ENCODE measurements around the gene OR9Q1. TPM values are rescaled to one million over a fixed set of nuclear protein-coding genes. Genes with fewer than 3 reads are reported as not detected.

The OR9Q1 gene
- total RNA-seq, 1 donor from 2014 or later: not detected

Small RNA genes within 50 kb of the gene (small RNA-seq; reads per million reads assigned to genes)
- not detected for gene RNU6-899P

Other genes starting within 250 kb of the OR9Q1 start
- not detected for gene OR6Q1, start 7.1 kb downstream of the OR9Q1 start, total RNA-seq
- gene OR9I1, start 101.6 kb downstream of the OR9Q1 start, total RNA-seq: not detected
- gene OR9Q2, start 165.2 kb downstream of the OR9Q1 start, total RNA-seq: not detected
- not detected for gene OR1S2, start 180.3 kb downstream of the OR9Q1 start, total RNA-seq
- gene OR1S1, start 188.8 kb downstream of the OR9Q1 start, total RNA-seq: not detected
- not detected for gene OR10Q1, start 205.0 kb downstream of the OR9Q1 start, total RNA-seq
- gene OR10W1, start 244.4 kb downstream of the OR9Q1 start, total RNA-seq: not detected